GM19468 (cell line): Measurements from ENCODE around the gene AP1S1.
"Not testable (repeated sequence)": the region's sequence is repeated elsewhere in the genome, so short reads cannot be mapped to it uniquely, and the experiment has no call there.

Experiments
- ATAC-seq: cut with Tn5 transposase; IDR thresholded peaks from one replicate; pipeline ENCODE4 v1.9.1; 2021; ENCODE audit warnings: mild to moderate bottlenecking, moderate library complexity, moderate number of reproducible peaks; ENCODE audit not compliant: unreplicated experiment; ENCODE audit errors: extremely low read depth

Gene AP1S1

GRCh38 chr7:101153969-101154692 lies at the start of gene AP1S1:
TSS of gene AP1S1 (plus strand) at chr7:101154476. CDS start at chr7:101154515, 39 bp downstream.
- ATAC-seq, result peak; percentile 49

GRCh38 chr7:101104799-101105198 lies 49.5 kb upstream of the AP1S1 start:
- no peak for ATAC-seq

GRCh38 chr7:101105248-101105647 lies 49.0 kb upstream of the AP1S1 start:
- ATAC-seq, result not testable (repeated sequence)

GRCh38 chr7:101106386-101106785 lies 47.9 kb upstream of the AP1S1 start:
- ATAC-seq, result no peak

- no peak for ATAC-seq
Observed at GRCh38 chr7:101108330-101108857, 45.9 kb upstream of the AP1S1 start.

GRCh38 chr7:101108961-101109360 lies 45.3 kb upstream of the AP1S1 start:
- ATAC-seq, result no peak

- no peak for ATAC-seq
Observed at GRCh38 chr7:101109368-101109767, 44.9 kb upstream of the AP1S1 start.

- ATAC-seq, result no peak
Observed at GRCh38 chr7:101111261-101111660, 43.0 kb upstream of the AP1S1 start.

- ATAC-seq, result no peak
Observed at GRCh38 chr7:101112233-101112632, 42.0 kb upstream of the AP1S1 start.

GRCh38 chr7:101113140-101113539 lies 41.1 kb upstream of the AP1S1 start:
- ATAC-seq, result not testable (repeated sequence)

GRCh38 chr7:101113836-101114235 lies 40.4 kb upstream of the AP1S1 start:
- no peak for ATAC-seq

- ATAC-seq, result no peak
Observed at GRCh38 chr7:101114492-101114891, 39.8 kb upstream of the AP1S1 start.

GRCh38 chr7:101115215-101115614 lies 39.1 kb upstream of the AP1S1 start:
- ATAC-seq, result no peak

- ATAC-seq, result no peak
Observed at GRCh38 chr7:101116898-101117297, 37.4 kb upstream of the AP1S1 start.

- no peak for ATAC-seq
Observed at GRCh38 chr7:101118856-101119255, 35.4 kb upstream of the AP1S1 start.

- no peak for ATAC-seq
Observed at GRCh38 chr7:101119876-101120275, 34.4 kb upstream of the AP1S1 start.

GRCh38 chr7:101120315-101120714 lies 34.0 kb upstream of the AP1S1 start:
- ATAC-seq, result no peak

GRCh38 chr7:101121631-101121990 lies 32.7 kb upstream of the AP1S1 start:
- ATAC-seq, result not testable (repeated sequence)

- ATAC-seq, result no peak
Observed at GRCh38 chr7:101121991-101122932, 32.0 kb upstream of the AP1S1 start.

GRCh38 chr7:101122933-101123702 lies 31.2 kb upstream of the AP1S1 start:
- no peak for ATAC-seq
